ENCODE results near the gene DHRS1.
"Not testable (repeated sequence)": the region's sequence is repeated elsewhere in the genome, so short reads cannot be mapped to it uniquely, and the experiment has no call there.

DHRS1 gene

GRCh38 chr14:24250354-24250753 is 49.2 kb downstream of the DHRS1 start:
- Histone ChIP-seq H3K27ac (ENCODE audit: low read depth, low read length) (no peak overlapping the region), H3K27me3 (ENCODE audit: control insufficient read depth, insufficient read depth, low read length) (no peaks in the 10 kb centered on the region), H3K4me3 (ENCODE audit: low read length) (no peak overlapping the region), H3K36me3 (ENCODE audit: control insufficient read depth, insufficient read depth, low read length) (no peaks in the 10 kb centered on the region), H3K9ac (ENCODE audit: low read length) (no peak overlapping the region), H3K4me1 (ENCODE audit: control insufficient read depth, insufficient read depth, low read length) (no peaks in the 10 kb centered on the region)

- no peak overlapping the region for H3K27ac ChIP-seq (ENCODE audit: low read depth, low read length)
- no peaks in the 10 kb centered on the region for H3K4me1 ChIP-seq (ENCODE audit: control insufficient read depth, insufficient read depth, low read length)
- no peak overlapping the region for H3K4me3 ChIP-seq (ENCODE audit: low read length)
- H3K36me3 ChIP-seq (ENCODE audit: control insufficient read depth, insufficient read depth, low read length) = no peaks in the 10 kb centered on the region
- H3K27me3 ChIP-seq (ENCODE audit: control insufficient read depth, insufficient read depth, low read length) = no peaks in the 10 kb centered on the region
- no peak overlapping the region for H3K9ac ChIP-seq (ENCODE audit: low read length)
Measured at GRCh38 chr14:24249230-24250021, 50.2 kb downstream of the DHRS1 start.

GRCh38 chr14:24247422-24247821 is 52.2 kb downstream of the DHRS1 start:
- Histone ChIP-seq H3K9ac (ENCODE audit: low read length) (no peak overlapping the region), H3K27me3 (ENCODE audit: control insufficient read depth, insufficient read depth, low read length) (no peaks in the 10 kb centered on the region), H3K4me1 (ENCODE audit: control insufficient read depth, insufficient read depth, low read length) (peaks cover 5% of the 10 kb centered on the region), H3K27ac (ENCODE audit: low read depth, low read length) (no peak overlapping the region), H3K36me3 (ENCODE audit: control insufficient read depth, insufficient read depth, low read length) (no peaks in the 10 kb centered on the region), H3K4me3 (ENCODE audit: low read length) (no peak overlapping the region)

GRCh38 chr14:24246765-24247212 is 52.8 kb downstream of the DHRS1 start:
- Histone ChIP-seq H3K4me3 (ENCODE audit: low read length) (no peak overlapping the region), H3K4me1 (ENCODE audit: control insufficient read depth, insufficient read depth, low read length) (peaks cover 5% of the 10 kb centered on the region), H3K27me3 (ENCODE audit: control insufficient read depth, insufficient read depth, low read length) (no peaks in the 10 kb centered on the region), H3K27ac (ENCODE audit: low read depth, low read length) (no peak overlapping the region), H3K36me3 (ENCODE audit: control insufficient read depth, insufficient read depth, low read length) (no peaks in the 10 kb centered on the region), H3K9ac (ENCODE audit: low read length) (no peak overlapping the region)

- H3K27ac ChIP-seq (ENCODE audit: low read depth, low read length); H3K27me3 ChIP-seq (ENCODE audit: control insufficient read depth, insufficient read depth, low read length); H3K4me3 ChIP-seq (ENCODE audit: low read length); H3K9ac ChIP-seq (ENCODE audit: low read length); H3K36me3 ChIP-seq (ENCODE audit: control insufficient read depth, insufficient read depth, low read length): not testable (repeated sequence)
- H3K4me1 ChIP-seq (ENCODE audit: control insufficient read depth, insufficient read depth, low read length) = peaks cover 12% of the 10 kb centered on the region
Measured at GRCh38 chr14:24245350-24245749, 54.2 kb downstream of the DHRS1 start.

GRCh38 chr14:24243336-24243836 is 56.2 kb downstream of the DHRS1 start:
- H3K27me3 ChIP-seq (ENCODE audit: control insufficient read depth, insufficient read depth, low read length) = no peaks in the 10 kb centered on the region
- H3K4me3 ChIP-seq (ENCODE audit: low read length) = peak overlapping the region; percentile 80
- H3K36me3 ChIP-seq (ENCODE audit: control insufficient read depth, insufficient read depth, low read length) = peaks cover 22% of the 10 kb centered on the region
- H3K4me1 ChIP-seq (ENCODE audit: control insufficient read depth, insufficient read depth, low read length) = peaks cover 15% of the 10 kb centered on the region
- H3K9ac ChIP-seq (ENCODE audit: low read length) = no peak overlapping the region
- H3K27ac ChIP-seq (ENCODE audit: low read depth, low read length) = peak overlapping the region; percentile 100

- peak overlapping the region; percentile 80 for H3K4me3 ChIP-seq (ENCODE audit: low read length)
- peaks cover 15% of the 10 kb centered on the region for H3K4me1 ChIP-seq (ENCODE audit: control insufficient read depth, insufficient read depth, low read length)
- peak overlapping the region; percentile 97 for H3K9ac ChIP-seq (ENCODE audit: low read length)
- peak overlapping the region; percentile 100 for H3K27ac ChIP-seq (ENCODE audit: low read depth, low read length)
- no peaks in the 10 kb centered on the region for H3K27me3 ChIP-seq (ENCODE audit: control insufficient read depth, insufficient read depth, low read length)
- peaks cover 31% of the 10 kb centered on the region for H3K36me3 ChIP-seq (ENCODE audit: control insufficient read depth, insufficient read depth, low read length)
Measured at GRCh38 chr14:24241829-24242443, 57.6 kb downstream of the DHRS1 start.
